MM.1S (cell line): ENCODE results near the gene HDAC9.

Experiments
- CTCF ChIP-seq: fragments of 300-600 bp; sonication (generic); IDR thresholded peaks from 2 replicates; pipeline ENCODE4 v1.5.1; 2016; ENCODE audit warnings: antibody characterized with exemption, low read length, mixed read lengths
- EZH2phosphoT487 ChIP-seq: fragments of 300-600 bp; sonication (generic); IDR thresholded peaks from 2 replicates; pipeline ENCODE4 v1.6.1; 2018; ENCODE audit warnings: antibody characterized with exemption, low read length

- TF ChIP-seq EZH2phosphoT487 (no peak), CTCF (no peak)
Measured at GRCh38 chr7:18619311-18619710, 123.8 kb downstream of the HDAC9 start.
